HG02981 (cell line): ENCODE results near the gene AOC3.

Experiments
- ATAC-seq: cut with Tn5 transposase; IDR thresholded peaks from one replicate; pipeline ENCODE4 v1.9.1; 2021; ENCODE audit warnings: mild to moderate bottlenecking, moderate library complexity; ENCODE audit not compliant: unreplicated experiment

AOC3 gene

GRCh38 chr17:42850954-42851353 is at the start of gene AOC3:
Gene AOC3 (plus strand): TSS chr17:42851199. CDS start chr17:42851344, 145 bp downstream.
- no peak for ATAC-seq

- no peak for ATAC-seq
Observed at GRCh38 chr17:42803074-42803883, 47.7 kb upstream of the AOC3 start.

- ATAC-seq, result no peak
Observed at GRCh38 chr17:42804918-42805367, 46.1 kb upstream of the AOC3 start.

- ATAC-seq, result no peak
Observed at GRCh38 chr17:42806249-42806648, 44.8 kb upstream of the AOC3 start.

GRCh38 chr17:42809250-42809649 is 41.7 kb upstream of the AOC3 start:
- ATAC-seq, result no peak

GRCh38 chr17:42814633-42815399 is 36.2 kb upstream of the AOC3 start:
- ATAC-seq, result no peak

GRCh38 chr17:42817866-42818265 is 33.1 kb upstream of the AOC3 start:
- no peak for ATAC-seq

- ATAC-seq, result no peak
Observed at GRCh38 chr17:42818379-42818778, 32.6 kb upstream of the AOC3 start.

GRCh38 chr17:42819939-42820535 is 31.0 kb upstream of the AOC3 start:
- no peak for ATAC-seq

GRCh38 chr17:42821176-42821575 is 29.8 kb upstream of the AOC3 start:
- ATAC-seq, result no peak

- no peak for ATAC-seq
Observed at GRCh38 chr17:42827472-42827871, 23.5 kb upstream of the AOC3 start.

- ATAC-seq, result no peak
Observed at GRCh38 chr17:42830971-42831370, 20.0 kb upstream of the AOC3 start.

- no peak for ATAC-seq
Observed at GRCh38 chr17:42832213-42832933, 18.6 kb upstream of the AOC3 start.

- peak; percentile 86 for ATAC-seq
Observed at GRCh38 chr17:42832934-42833766, 17.8 kb upstream of the AOC3 start, which contains the start of gene PSME3. Gene PSME3 (plus strand): TSS chr17:42833397. CDS start chr17:42833632, 235 bp downstream.

- ATAC-seq, result peak; percentile 17
Observed at GRCh38 chr17:42833767-42834422, 17.1 kb upstream of the AOC3 start.

GRCh38 chr17:42835732-42836131 is 15.3 kb upstream of the AOC3 start:
- no peak for ATAC-seq

GRCh38 chr17:42841975-42842685 is 8.9 kb upstream of the AOC3 start:
- ATAC-seq, result no peak

GRCh38 chr17:42843358-42843934 is 7.6 kb upstream of the AOC3 start:
- no peak for ATAC-seq
